Prostate gland (tissue), 2 donors: ENCODE data around the gene ART1.

Experiments
- POLR2A ChIP-seq: fragments of 450-650 bp; IDR thresholded peaks from one replicate; pipeline ENCODE4 v1.6.1; 2016; ENCODE audit warnings: antibody characterized with exemption, mild to moderate bottlenecking
- POLR2AphosphoS5 ChIP-seq: sonication (generic); formaldehyde crosslinking; IDR thresholded peaks from one replicate; pipeline ENCODE4 v1.6.1; 2017; ENCODE audit warnings: antibody characterized with exemption
- TF ChIP-seq, protein P1 (sequence below), 4 experiments: fragments of 200-600 bp in 2 of 4; fragments of 450-650 bp in 2 of 4; sonication (generic) in 2 of 4; IDR thresholded peaks; 1 replicate in 3 of 4; 2 replicates in 1 of 4; pipeline ENCODE4 v1.5.1; 2016 to 2019; ENCODE audit warnings: antibody characterized with exemption in 4 of 4, mild to moderate bottlenecking in 2 of 4, moderate library complexity in 2 of 4

DNA sequence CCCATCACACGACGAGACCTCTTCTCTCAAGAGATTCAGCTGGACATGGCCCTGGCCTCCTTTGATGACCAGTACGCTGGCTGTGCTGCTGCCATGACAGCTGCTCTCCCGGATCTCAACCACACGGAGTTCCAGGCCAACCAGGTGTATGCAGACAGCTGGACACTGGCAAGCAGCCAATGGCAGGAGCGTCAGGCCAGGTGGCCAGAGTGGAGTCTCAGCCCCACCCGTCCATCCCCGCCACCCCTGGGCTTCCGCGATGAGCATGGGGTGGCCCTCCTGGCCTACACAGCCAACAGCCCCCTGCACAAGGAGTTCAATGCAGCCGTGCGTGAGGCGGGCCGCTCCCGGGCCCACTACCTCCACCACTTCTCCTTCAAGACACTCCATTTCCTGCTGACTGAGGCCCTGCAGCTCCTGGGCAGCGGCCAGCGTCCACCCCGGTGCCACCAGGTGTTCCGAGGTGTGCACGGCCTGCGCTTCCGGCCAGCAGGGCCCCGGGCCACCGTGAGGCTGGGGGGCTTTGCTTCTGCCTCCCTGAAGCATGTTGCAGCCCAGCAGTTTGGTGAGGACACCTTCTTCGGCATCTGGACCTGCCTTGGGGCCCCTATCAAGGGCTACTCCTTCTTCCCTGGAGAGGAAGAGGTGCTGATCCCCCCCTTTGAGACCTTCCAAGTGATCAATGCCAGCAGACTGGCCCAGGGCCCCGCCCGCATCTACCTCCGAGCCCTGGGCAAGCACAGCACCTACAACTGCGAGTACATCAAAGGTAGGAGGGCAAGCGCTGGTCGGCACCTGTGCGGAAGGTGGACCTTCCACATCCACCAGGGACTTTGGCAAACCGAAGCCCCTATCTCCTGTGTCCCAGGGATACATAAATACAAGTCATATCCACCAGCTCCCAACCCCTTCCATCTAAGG lies 14.9 kb downstream of the ART1 start:
- TF ChIP-seq, protein P1, sequence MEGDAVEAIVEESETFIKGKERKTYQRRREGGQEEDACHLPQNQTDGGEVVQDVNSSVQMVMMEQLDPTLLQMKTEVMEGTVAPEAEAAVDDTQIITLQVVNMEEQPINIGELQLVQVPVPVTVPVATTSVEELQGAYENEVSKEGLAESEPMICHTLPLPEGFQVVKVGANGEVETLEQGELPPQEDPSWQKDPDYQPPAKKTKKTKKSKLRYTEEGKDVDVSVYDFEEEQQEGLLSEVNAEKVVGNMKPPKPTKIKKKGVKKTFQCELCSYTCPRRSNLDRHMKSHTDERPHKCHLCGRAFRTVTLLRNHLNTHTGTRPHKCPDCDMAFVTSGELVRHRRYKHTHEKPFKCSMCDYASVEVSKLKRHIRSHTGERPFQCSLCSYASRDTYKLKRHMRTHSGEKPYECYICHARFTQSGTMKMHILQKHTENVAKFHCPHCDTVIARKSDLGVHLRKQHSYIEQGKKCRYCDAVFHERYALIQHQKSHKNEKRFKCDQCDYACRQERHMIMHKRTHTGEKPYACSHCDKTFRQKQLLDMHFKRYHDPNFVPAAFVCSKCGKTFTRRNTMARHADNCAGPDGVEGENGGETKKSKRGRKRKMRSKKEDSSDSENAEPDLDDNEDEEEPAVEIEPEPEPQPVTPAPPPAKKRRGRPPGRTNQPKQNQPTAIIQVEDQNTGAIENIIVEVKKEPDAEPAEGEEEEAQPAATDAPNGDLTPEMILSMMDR (IDR thresholded peaks at IDR 0.05): no peak
- TF ChIP-seq POLR2AphosphoS5: no peak
- TF ChIP-seq POLR2A: no peak
